LNCAP (cell line): ENCODE data around the gene SLCO3A1.

Source experiments
- CTCF ChIP-seq: fragments of 450-650 bp; IDR thresholded peaks from 2 replicates; pipeline ENCODE4 v1.5.1; 2017; ENCODE audit warnings: mild to moderate bottlenecking

The SLCO3A1 gene

GRCh38 chr15:92121047-92121446, 267.5 kb downstream of the SLCO3A1 start:
- no peak for TF ChIP-seq CTCF

GRCh38 chr15:92122259-92122658, 268.8 kb downstream of the SLCO3A1 start:
- TF ChIP-seq CTCF = no peak

GRCh38 chr15:92123962-92124656, 270.6 kb downstream of the SLCO3A1 start:
- TF ChIP-seq CTCF = no peak

GRCh38 chr15:92124657-92125010, 271.1 kb downstream of the SLCO3A1 start:
- no peak for TF ChIP-seq CTCF

- no peak for TF ChIP-seq CTCF
These were observed 275.3 kb downstream of the SLCO3A1 start for GRCh38 chr15:92128788-92129187.

- no peak for TF ChIP-seq CTCF
These were observed 276.7 kb downstream of the SLCO3A1 start for GRCh38 chr15:92130244-92130643.

GRCh38 chr15:92130906-92131305, 277.4 kb downstream of the SLCO3A1 start:
- TF ChIP-seq CTCF = no peak
